SJSA1 (cell line): Measurements from ENCODE around the gene TMA7. TPM values are rescaled to one million over a fixed set of nuclear protein-coding genes. Genes with fewer than 3 reads are reported as not detected.

ENCODE experiments used
- DNase-seq, 2 experiments: peaks; one replicate each; pipeline ENCODE4 v3.0.0-alpha.2; 2015 to 2020; ENCODE audit warnings: low spot score in 2 of 2, low read depth in 1 of 2
- H3K27ac ChIP-seq: fragments of 250-450 bp; sonication (Bioruptor Pico); 2 replicates; pipeline ENCODE4 v1.5.1; 2020; ENCODE audit warnings: mild to moderate bottlenecking, moderate library complexity
- H3K27me3 ChIP-seq: fragments of 250-450 bp; sonication (Bioruptor Pico); replicated peaks from 2 replicates; pipeline ENCODE4 v1.5.1; 2020; ENCODE audit warnings: mild to moderate bottlenecking, moderate library complexity
- H3K36me3 ChIP-seq: fragments of 250-450 bp; sonication (Bioruptor Pico); 2 replicates; pipeline ENCODE4 v1.5.1; 2020; ENCODE audit warnings: mild to moderate bottlenecking
- H3K4me1 ChIP-seq: fragments of 250-450 bp; sonication (Bioruptor Pico); replicated peaks from 2 replicates; pipeline ENCODE4 v1.6.1; 2021; ENCODE audit warnings: mild to moderate bottlenecking
- H3K4me3 ChIP-seq: fragments of 250-450 bp; sonication (Bioruptor Pico); 2 replicates; pipeline ENCODE4 v1.5.1; 2020; ENCODE audit warnings: mild to moderate bottlenecking
- H3K9me3 ChIP-seq: fragments of 250-450 bp; sonication (Bioruptor Pico); replicated peaks from 2 replicates; pipeline ENCODE4 v1.5.1; 2020; ENCODE audit warnings: mild to moderate bottlenecking
- total RNA-seq: library from RNA; depleted of rRNA; stranded (reverse); fragments of >200 nt; shearing (Covaris generic); gene quantifications from 2 replicates; pipeline ENCODE4 v1.2.3, GENCODE V29; 2014

The TMA7 gene
- total RNA-seq, 1 experiment from 2014 or later, result 551 TPM

GRCh38 chr3:48431224-48432029 lies 8.6 kb upstream of the TMA7 start:
- Histone ChIP-seq H3K4me3 (no peak overlapping the region), H3K27me3 (0 out of 2 replicates have a peak, but pooled peaks cover 2% of the 10 kb centered on the region), H3K4me1 (peaks cover 8% of the 10 kb centered on the region), H3K27ac (no peak overlapping the region), H3K36me3 (peaks cover 4% of the 10 kb centered on the region), H3K9me3 (no peaks in the 10 kb centered on the region)
- no peak for DNase-seq

GRCh38 chr3:48432411-48433371 lies 7.4 kb upstream of the TMA7 start:
- no peak overlapping the region for H3K27ac ChIP-seq
- H3K4me3 ChIP-seq, result no peak overlapping the region

GRCh38 chr3:48433472-48434118 lies 6.5 kb upstream of the TMA7 start:
- Histone ChIP-seq H3K4me3 (no peak overlapping the region), H3K27me3 (no peaks in the 10 kb centered on the region), H3K27ac (no peak overlapping the region), H3K36me3 (peaks cover 4% of the 10 kb centered on the region), H3K4me1 (peaks cover 8% of the 10 kb centered on the region), H3K9me3 (no peaks in the 10 kb centered on the region)
- DNase-seq, result no peak

More at GRCh38 chr3:48432411-48433371, 7.4 kb upstream of the TMA7 start:
- peaks cover 8% of the 10 kb centered on the region for H3K4me1 ChIP-seq
- no peak for DNase-seq
- 0 out of 2 replicates have a peak, but pooled peaks cover 2% of the 10 kb centered on the region for H3K27me3 ChIP-seq
- peaks cover 4% of the 10 kb centered on the region for H3K36me3 ChIP-seq
- no peaks in the 10 kb centered on the region for H3K9me3 ChIP-seq

GRCh38 chr3:48434591-48435222 lies 5.3 kb upstream of the TMA7 start:
- Histone ChIP-seq H3K4me1 (peaks cover 9% of the 10 kb centered on the region), H3K9me3 (no peaks in the 10 kb centered on the region), H3K4me3 (no peak overlapping the region), H3K27ac (no peak overlapping the region), H3K36me3 (peaks cover 4% of the 10 kb centered on the region), H3K27me3 (no peaks in the 10 kb centered on the region)
- DNase-seq, result peak in 1 of 2 experiments; percentile 39

GRCh38 chr3:48435223-48435595 lies 4.8 kb upstream of the TMA7 start:
- no peaks in the 10 kb centered on the region for H3K9me3 ChIP-seq

GRCh38 chr3:48435774-48436476 lies 4.1 kb upstream of the TMA7 start:
- peak; percentile 65 to 74 for DNase-seq
- Histone ChIP-seq H3K4me1 (peaks cover 4% of the 10 kb centered on the region; the same call in 1 of the 2 replicates), H3K27ac (no peak overlapping the region)

More at GRCh38 chr3:48435223-48435595, 4.8 kb upstream of the TMA7 start:
- no peak for DNase-seq
- peaks cover 5% of the 10 kb centered on the region for H3K36me3 ChIP-seq
- H3K4me3 ChIP-seq, result no peak overlapping the region
- no peak overlapping the region for H3K27ac ChIP-seq
- H3K27me3 ChIP-seq, result no peaks in the 10 kb centered on the region
- H3K4me1 ChIP-seq, result peaks cover 4% of the 10 kb centered on the region; the same call in 1 of the 2 replicates

GRCh38 chr3:48436477-48436787 lies 3.6 kb upstream of the TMA7 start:
- H3K9me3 ChIP-seq, result no peaks in the 10 kb centered on the region
- no peak for DNase-seq
- H3K36me3 ChIP-seq, result peaks cover 15% of the 10 kb centered on the region
- H3K27ac ChIP-seq, result no peak overlapping the region
- H3K4me1 ChIP-seq, result peaks cover 6% of the 10 kb centered on the region
- H3K4me3 ChIP-seq, result no peak overlapping the region
- H3K27me3 ChIP-seq, result no peaks in the 10 kb centered on the region

More at GRCh38 chr3:48435774-48436476, 4.1 kb upstream of the TMA7 start:
- Histone ChIP-seq H3K4me3 (no peak overlapping the region), H3K27me3 (no peaks in the 10 kb centered on the region), H3K9me3 (no peaks in the 10 kb centered on the region), H3K36me3 (peaks cover 11% of the 10 kb centered on the region)

- Histone ChIP-seq H3K27me3 (no peaks in the 10 kb centered on the region), H3K36me3 (peaks cover 20% of the 10 kb centered on the region), H3K9me3 (no peaks in the 10 kb centered on the region), H3K4me3 (no peak overlapping the region), H3K4me1 (peaks cover 10% of the 10 kb centered on the region), H3K27ac (no peak overlapping the region)
- no peak for DNase-seq
Measured at GRCh38 chr3:48436855-48437254, 3.2 kb upstream of the TMA7 start.

GRCh38 chr3:48437812-48438211 lies 2.2 kb upstream of the TMA7 start:
- DNase-seq, result no peak
- Histone ChIP-seq H3K36me3 (peaks cover 22% of the 10 kb centered on the region), H3K4me1 (peaks cover 11% of the 10 kb centered on the region)

GRCh38 chr3:48440590-48440958 lies 517 bp downstream of the TMA7 start:
- Histone ChIP-seq H3K4me1 (peaks cover 11% of the 10 kb centered on the region), H3K36me3 (peaks cover 41% of the 10 kb centered on the region), H3K27ac (peak overlapping the region; percentile 73), H3K27me3 (no peaks in the 10 kb centered on the region), H3K9me3 (no peaks in the 10 kb centered on the region), H3K4me3 (peak overlapping the region; percentile 83)
- DNase-seq, result no peak

More at GRCh38 chr3:48437812-48438211, 2.2 kb upstream of the TMA7 start:
- Histone ChIP-seq H3K9me3 (no peaks in the 10 kb centered on the region), H3K27ac (no peak overlapping the region), H3K4me3 (no peak overlapping the region), H3K27me3 (no peaks in the 10 kb centered on the region)

- H3K36me3 ChIP-seq, result peaks cover 47% of the 10 kb centered on the region
- H3K4me3 ChIP-seq, result no peak overlapping the region
- no peaks in the 10 kb centered on the region for H3K9me3 ChIP-seq
- H3K27me3 ChIP-seq, result no peaks in the 10 kb centered on the region
- peaks cover 19% of the 10 kb centered on the region for H3K4me1 ChIP-seq
- no peak for DNase-seq
- H3K27ac ChIP-seq, result no peak overlapping the region
Measured at GRCh38 chr3:48441940-48442339, 1.9 kb downstream of the TMA7 start.

GRCh38 chr3:48445277-48445882 lies 5.3 kb downstream of the TMA7 start:
- no peak for DNase-seq
- no peak overlapping the region for H3K27ac ChIP-seq
- peaks cover 27% of the 10 kb centered on the region for H3K4me1 ChIP-seq
- no peaks in the 10 kb centered on the region for H3K27me3 ChIP-seq
- peaks cover 64% of the 10 kb centered on the region for H3K36me3 ChIP-seq
- H3K4me3 ChIP-seq, result no peak overlapping the region
- no peaks in the 10 kb centered on the region for H3K9me3 ChIP-seq
